Endothelial cell of umbilical vein (primary cell): Measurements from ENCODE around the gene EML1. TPM values are rescaled to one million over a fixed set of nuclear protein-coding genes. Genes with fewer than 3 reads are reported as not detected.

Experiments
- BruUV-seq: library from RNA; stranded (reverse); fragments of 400-500 nt; replicated peaks from 2 replicates; lab custom pipeline; 2021; lab: Mats Ljungman, UMichigan
- CTCF ChIA-PET: fragments of 300-600, 350-600 bp; sonication (Branson Sonifier 250); formaldehyde crosslinking; loops from one replicate; lab custom pipeline; 2021; ENCODE audit warnings: antibody characterized with exemption, inconsistent platforms; lab: Charles Lee
- POLR2A ChIA-PET: fragments of 300-600, 350-600 bp; sonication (Branson Sonifier 250); formaldehyde crosslinking; loops from one replicate; lab custom pipeline; 2021; ENCODE audit warnings: antibody characterized with exemption, inconsistent platforms; lab: Charles Lee
- DNase-seq: peaks from one replicate; pipeline ENCODE4 v3.0.0-alpha.2; 2011; ENCODE audit warnings: low read depth, low spot score
- FAIRE-seq: peaks from 2 replicates; lab custom pipeline; 2011; peaks lifted over from hg19 to GRCh38; lab: Jason Lieb, UNC
- H2AFZ ChIP-seq: 2 replicates; pipeline ENCODE4 v1.6.0; 2012; ENCODE audit warnings: low read depth, low read length, control low read depth, inconsistent platforms
- H3K27ac ChIP-seq: 2 replicates; pipeline ENCODE4 v1.5.1; 2011; ENCODE audit warnings: low read depth, mild to moderate bottlenecking, control low read depth, low read length, moderate library complexity; ENCODE audit not compliant: insufficient read depth
- H3K27me3 ChIP-seq, 2 experiments: 2 replicates each; pipeline versions ENCODE4 v1.6.0 to v1.6.1; 2011; ENCODE audit warnings: low read length in 2 of 2, mixed read lengths in 1 of 2; ENCODE audit not compliant: control insufficient read depth in 2 of 2, insufficient read depth in 2 of 2
- H3K36me3 ChIP-seq, 2 experiments: 2 replicates in 1 of 2; 3 replicates in 1 of 2; pipeline ENCODE4 v1.5.1; 2011; ENCODE audit warnings: low read length in 2 of 2, mild to moderate bottlenecking in 1 of 2, moderate library complexity in 1 of 2; ENCODE audit not compliant: control insufficient read depth in 2 of 2, insufficient read depth in 2 of 2; ENCODE audit errors: extremely low read depth in 1 of 2
- H3K4me1 ChIP-seq: 3 replicates; pipeline ENCODE4 v1.5.1; 2011; ENCODE audit warnings: mild to moderate bottlenecking, low read length; ENCODE audit not compliant: control insufficient read depth, insufficient read depth; ENCODE audit errors: extremely low read depth
- H3K4me2 ChIP-seq: 2 replicates; pipeline ENCODE4 v1.6.1; 2011; ENCODE audit warnings: low read length, control low read depth, mixed read lengths; ENCODE audit not compliant: insufficient read depth
- H3K4me3 ChIP-seq, 3 experiments: fragments of 200-600 bp in 1 of 3; sonication (generic), shearing (Covaris generic) in 1 of 3; replicated peaks in 1 of 3; 2 replicates each; pipeline ENCODE4 v1.5.1; 2011 to 2016; ENCODE audit warnings: control low read depth in 3 of 3, low read length in 3 of 3, mild to moderate bottlenecking in 2 of 3, inconsistent platforms in 1 of 3, low read depth in 1 of 3, moderate library complexity in 1 of 3; ENCODE audit not compliant: insufficient read depth in 1 of 3
- H3K79me2 ChIP-seq: 2 replicates; pipeline ENCODE4 v1.6.0; 2012; ENCODE audit warnings: low read length, inconsistent platforms; ENCODE audit not compliant: control insufficient read depth, insufficient read depth
- H3K9ac ChIP-seq: replicated peaks from 2 replicates; pipeline ENCODE3; 2011; ENCODE audit warnings: low read length, control low read depth; ENCODE audit not compliant: insufficient read depth; ENCODE audit errors: extremely low read depth
- H3K9me1 ChIP-seq: replicated peaks from 3 replicates; pipeline ENCODE4 v1.6.0; 2011; ENCODE audit warnings: mild to moderate bottlenecking, low read length; ENCODE audit not compliant: control insufficient read depth, insufficient read depth; ENCODE audit errors: extremely low read depth
- H3K9me3 ChIP-seq: replicated peaks from 2 replicates; pipeline ENCODE4 v1.5.1; 2012; ENCODE audit warnings: low read length, inconsistent platforms; ENCODE audit not compliant: control insufficient read depth, insufficient read depth
- H4K20me1 ChIP-seq: replicated peaks from 2 replicates; pipeline ENCODE3; 2011; ENCODE audit warnings: mild to moderate bottlenecking, low read length; ENCODE audit not compliant: control insufficient read depth, insufficient read depth; ENCODE audit errors: extremely low read depth
- EZH2 ChIP-seq: IDR thresholded peaks from 2 replicates; pipeline ENCODE4 v1.6.1; 2012; ENCODE audit warnings: borderline replicate concordance, low read depth, mild to moderate bottlenecking, moderate library complexity, low read length, inconsistent platforms; ENCODE audit not compliant: severe bottlenecking
- FOS ChIP-seq: IDR thresholded peaks from 2 replicates; pipeline ENCODE4 v1.6.1; 2011; ENCODE audit warnings: mild to moderate bottlenecking, low read length, moderate library complexity, borderline replicate concordance; ENCODE audit not compliant: insufficient read depth
- GATA2 ChIP-seq: IDR thresholded peaks from 2 replicates; pipeline ENCODE4 v1.7.0; 2011; ENCODE audit warnings: low read depth, mild to moderate bottlenecking, moderate library complexity, mixed read lengths, low read length; ENCODE audit not compliant: insufficient read length, insufficient read depth
- JUN ChIP-seq: IDR thresholded peaks from 2 replicates; pipeline ENCODE4 v1.6.1; 2011; ENCODE audit warnings: borderline replicate concordance, low read depth; ENCODE audit not compliant: insufficient read length, insufficient read depth
- MYC ChIP-seq: IDR thresholded peaks from one replicate; pipeline ENCODE4 v1.6.1; 2011; ENCODE audit warnings: mild to moderate bottlenecking, low read depth, low read length
- POLR2A ChIP-seq: IDR thresholded peaks from 2 replicates; pipeline ENCODE4 v1.6.1; 2012; ENCODE audit warnings: low read depth, mild to moderate bottlenecking, control low read depth, low read length
- POLR2AphosphoS5 ChIP-seq: IDR thresholded peaks from 2 replicates; pipeline ENCODE4 v1.6.1; 2012; ENCODE audit warnings: low read depth, mild to moderate bottlenecking, control low read depth, low read length, moderate library complexity; ENCODE audit not compliant: insufficient read depth
- dilution Hi-C: fragments of 300-500 bp; cut with MboI; formaldehyde crosslinking; loops from one replicate; pipeline ENCODE4 v1.15.0; 2019; ENCODE audit warnings: low sequenced_read_pairs; ENCODE audit not compliant: extremely low pct_ligation_motif_present
- intact Hi-C: fragments of 100-400 bp; cut with micrococcal nuclease; formaldehyde crosslinking; loops from one replicate; pipeline ENCODE4 v1.10.0; 2022
- polyA plus RNA-seq, 4 experiments: library from polyadenylated mRNA; depleted of rRNA in 3 of 4; stranded (reverse) in 3 of 4; unstranded in 1 of 4; fragments of >200 nt; gene quantifications; 2 replicates each; pipeline versions ENCODE4 v1.2.1 to v1.2.3, GENCODE V29; 2011 to 2012; ENCODE audit warnings: missing spikeins in 1 of 4
- total RNA-seq: library from RNA; stranded (reverse); gene quantifications from 2 replicates; pipeline ENCODE4 v1.2.3, GENCODE V29; 2021
- TF ChIP-seq, protein P1 (sequence below), 2 donors: IDR thresholded peaks; 1 replicate in 1 of 2; 2 replicates in 1 of 2; pipeline ENCODE4 v1.5.1; 2011; ENCODE audit warnings: low read length in 2 of 2, mild to moderate bottlenecking in 2 of 2, moderate library complexity in 2 of 2, control low read depth in 1 of 2, inconsistent platforms in 1 of 2, low read depth in 1 of 2; ENCODE audit not compliant: insufficient read depth in 1 of 2; ENCODE audit errors: extremely low read depth in 1 of 2
- TF ChIP-seq, protein P2 (sequence below): IDR thresholded peaks from 2 replicates; pipeline ENCODE4 v1.6.1; 2011; ENCODE audit not compliant: insufficient read depth, insufficient read length

EML1 gene
- total and polyA plus RNA-seq, 2 donors (not counting 3 experiments of a cell fraction or from before 2014, with no cell fraction given): 22.9 to 33.0 TPM

DNA sequence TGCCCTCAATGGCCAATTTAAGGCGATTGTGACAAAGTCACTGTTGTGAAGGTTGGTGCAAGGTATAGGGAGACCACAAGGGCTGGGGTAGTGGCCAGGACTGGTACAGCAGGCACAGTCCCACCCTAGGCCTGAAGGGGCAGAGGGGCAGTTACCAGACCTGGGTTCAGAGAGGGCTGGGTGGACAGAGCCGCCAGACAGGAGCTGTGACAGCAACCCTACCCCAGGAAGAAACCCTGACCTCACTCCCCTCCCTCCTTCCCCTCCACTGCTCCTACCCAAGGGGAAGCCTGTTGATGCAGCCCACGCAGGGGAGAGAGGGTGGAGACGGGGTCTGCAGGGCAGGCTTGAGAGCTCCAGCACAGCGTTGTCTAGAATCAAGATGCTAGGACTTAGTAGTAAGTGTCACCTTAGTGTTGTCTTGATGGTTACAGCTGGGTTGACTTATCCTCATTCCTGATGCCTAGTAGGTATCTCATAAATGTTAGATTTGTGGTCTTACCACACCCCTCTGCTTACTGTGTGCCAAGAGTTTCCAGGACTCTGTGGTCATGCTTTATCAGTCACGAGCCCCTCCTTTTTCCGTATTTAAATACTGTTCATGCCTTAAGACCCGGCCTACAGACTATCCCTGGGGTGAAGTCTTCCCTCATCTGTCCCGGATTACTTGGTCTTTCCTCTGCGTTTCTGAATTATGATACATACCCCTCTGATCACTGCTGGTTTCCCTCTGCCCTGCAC, 14.4 kb downstream of the EML1 start:
- BruUV-seq: no TSS peak
- no peak overlapping the region for H3K9ac ChIP-seq
- dilution Hi-C loops: no loop called here
- POLR2A ChIA-PET: no interaction called here
- H3K27me3 ChIP-seq: no peaks in the 10 kb centered on the region
- H3K9me1 ChIP-seq: no peaks in the 10 kb centered on the region
- no peak overlapping the region for H3K27ac ChIP-seq
- H2AFZ ChIP-seq: no peak overlapping the region
- peaks cover 1% of the 10 kb centered on the region for H3K79me2 ChIP-seq
- H3K36me3 ChIP-seq: no peaks in the 10 kb centered on the region
- no peak overlapping the region for H3K4me2 ChIP-seq
- peaks cover 2% of the 10 kb centered on the region for H4K20me1 ChIP-seq
- CTCF ChIA-PET: no interaction called here
- FAIRE-seq (no peak), DNase-seq (no peak)
- TF ChIP-seq, protein P1, sequence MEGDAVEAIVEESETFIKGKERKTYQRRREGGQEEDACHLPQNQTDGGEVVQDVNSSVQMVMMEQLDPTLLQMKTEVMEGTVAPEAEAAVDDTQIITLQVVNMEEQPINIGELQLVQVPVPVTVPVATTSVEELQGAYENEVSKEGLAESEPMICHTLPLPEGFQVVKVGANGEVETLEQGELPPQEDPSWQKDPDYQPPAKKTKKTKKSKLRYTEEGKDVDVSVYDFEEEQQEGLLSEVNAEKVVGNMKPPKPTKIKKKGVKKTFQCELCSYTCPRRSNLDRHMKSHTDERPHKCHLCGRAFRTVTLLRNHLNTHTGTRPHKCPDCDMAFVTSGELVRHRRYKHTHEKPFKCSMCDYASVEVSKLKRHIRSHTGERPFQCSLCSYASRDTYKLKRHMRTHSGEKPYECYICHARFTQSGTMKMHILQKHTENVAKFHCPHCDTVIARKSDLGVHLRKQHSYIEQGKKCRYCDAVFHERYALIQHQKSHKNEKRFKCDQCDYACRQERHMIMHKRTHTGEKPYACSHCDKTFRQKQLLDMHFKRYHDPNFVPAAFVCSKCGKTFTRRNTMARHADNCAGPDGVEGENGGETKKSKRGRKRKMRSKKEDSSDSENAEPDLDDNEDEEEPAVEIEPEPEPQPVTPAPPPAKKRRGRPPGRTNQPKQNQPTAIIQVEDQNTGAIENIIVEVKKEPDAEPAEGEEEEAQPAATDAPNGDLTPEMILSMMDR (IDR thresholded peaks at IDR 0.05; ENCODE audit: extremely low read depth in 1 of 2, insufficient read depth in 1 of 2, low read depth in 1 of 2, low read length in 2 of 2): no peak
- no peak for TF ChIP-seq POLR2AphosphoS5
- TF ChIP-seq GATA2: no peak
- TF ChIP-seq, protein P2, sequence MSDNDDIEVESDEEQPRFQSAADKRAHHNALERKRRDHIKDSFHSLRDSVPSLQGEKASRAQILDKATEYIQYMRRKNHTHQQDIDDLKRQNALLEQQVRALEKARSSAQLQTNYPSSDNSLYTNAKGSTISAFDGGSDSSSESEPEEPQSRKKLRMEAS: no peak
- TF ChIP-seq POLR2A: no peak
- TF ChIP-seq EZH2: no peak
- no peak for TF ChIP-seq JUN
- TF ChIP-seq MYC: no peak
- no peak for TF ChIP-seq FOS
- no peaks in the 10 kb centered on the region for H3K9me3 ChIP-seq
- no peaks in the 10 kb centered on the region for H3K4me1 ChIP-seq
- no peak overlapping the region for H3K4me3 ChIP-seq
- intact Hi-C loops: no loop called here
